HG03108 (cell line): ENCODE data around the gene ZIC2.

Experiments
- ATAC-seq: cut with Tn5 transposase; IDR thresholded peaks from one replicate; pipeline ENCODE4 v1.9.1; 2021; ENCODE audit warnings: moderate library complexity; ENCODE audit not compliant: unreplicated experiment

ZIC2 gene

GRCh38 chr13:99959540-99960230 is 21.9 kb upstream of the ZIC2 start:
- no peak for ATAC-seq

GRCh38 chr13:99960663-99961311 is 20.8 kb upstream of the ZIC2 start:
- ATAC-seq, result no peak

- no peak for ATAC-seq
Observed at GRCh38 chr13:99961636-99962035, 19.9 kb upstream of the ZIC2 start.

GRCh38 chr13:99962242-99962641 is 19.3 kb upstream of the ZIC2 start:
- ATAC-seq, result no peak

- no peak for ATAC-seq
Observed at GRCh38 chr13:99963816-99964339, 17.7 kb upstream of the ZIC2 start.

- ATAC-seq, result no peak
Observed at GRCh38 chr13:99965329-99966000, 16.1 kb upstream of the ZIC2 start.

GRCh38 chr13:99966064-99966805 is 15.3 kb upstream of the ZIC2 start:
- ATAC-seq, result no peak

- no peak for ATAC-seq
Observed at GRCh38 chr13:99967498-99967868, 14.1 kb upstream of the ZIC2 start.

- no peak for ATAC-seq
Observed at GRCh38 chr13:99967869-99968520, 13.6 kb upstream of the ZIC2 start.

- ATAC-seq, result no peak
Observed at GRCh38 chr13:99968521-99969452, 12.8 kb upstream of the ZIC2 start.

GRCh38 chr13:99969453-99969918 is 12.1 kb upstream of the ZIC2 start:
- no peak for ATAC-seq

GRCh38 chr13:99969919-99970650 is 11.5 kb upstream of the ZIC2 start:
- ATAC-seq, result no peak

GRCh38 chr13:99970651-99971575 is 10.7 kb upstream of the ZIC2 start:
- ATAC-seq, result no peak

- ATAC-seq, result no peak
Observed at GRCh38 chr13:99971576-99972189, 9.9 kb upstream of the ZIC2 start, which contains the start of gene ZIC5. Gene ZIC5 (minus strand): TSS chr13:99971767. CDS start chr13:99971603, 164 bp downstream.

- ATAC-seq, result no peak
Observed at GRCh38 chr13:99972190-99972731, 9.3 kb upstream of the ZIC2 start.

- ATAC-seq, result no peak
Observed at GRCh38 chr13:99973163-99973807, 8.3 kb upstream of the ZIC2 start.

- ATAC-seq, result no peak
Observed at GRCh38 chr13:99973808-99974185, 7.8 kb upstream of the ZIC2 start.
